ENCODE results near the gene MRPL11. TPM values are rescaled to one million over a fixed set of nuclear protein-coding genes. Genes with fewer than 3 reads are reported as not detected.

MRPL11 gene
- total and polyA plus RNA-seq, 2 donors (not counting 3 experiments of a cell fraction or from before 2014, with no cell fraction given), result 54.9 to 69.1 TPM

GRCh38 chr11:66469441-66469840 is 30.8 kb upstream of the MRPL11 start:
- dilution Hi-C loops (cut with MboI; ENCODE audit: extremely low pct_ligation_motif_present, low sequenced_read_pairs), result no loop called here
- H3K4me3 ChIP-seq (replicated peaks in 1 of 3; ENCODE audit: insufficient read depth in 1 of 3, low read depth in 1 of 3, low read length in 3 of 3), result no peak overlapping the region
- no peak overlapping the region for H3K9ac ChIP-seq (replicated peaks; ENCODE audit: extremely low read depth, insufficient read depth, low read length)
- intact Hi-C loops (cut with micrococcal nuclease), result no loop called here
- H3K9me1 ChIP-seq (replicated peaks; ENCODE audit: control insufficient read depth, extremely low read depth, insufficient read depth, low read length), result no peaks in the 10 kb centered on the region
- BruUV-seq (replicated peaks), result no TSS peak
- CTCF ChIA-PET, result interaction anchor here (0.9 to 1.5 kb wide), 4 partner anchors 8 to 83 kb away, joined by 3 to 4 read pairs (median 4); partner anchors contain the start of gene DPP3
- POLR2A ChIA-PET, result interaction anchor here (1.7 kb wide), 1 partner anchor 11 kb away, joined by 7 read pairs; the partner anchor contains the start of gene DPP3
- H3K4me2 ChIP-seq (ENCODE audit: insufficient read depth, low read length), result no peak overlapping the region
- FAIRE-seq, result no peak
- peaks cover 0 to 2% of the 10 kb centered on the region in 2 experiments for H3K27me3 ChIP-seq (ENCODE audit: control insufficient read depth in 2 of 2, insufficient read depth in 2 of 2, low read length in 2 of 2)
- no peaks in the 10 kb centered on the region for H4K20me1 ChIP-seq (replicated peaks; ENCODE audit: control insufficient read depth, extremely low read depth, insufficient read depth, low read length)
- H3K4me1 ChIP-seq (ENCODE audit: control insufficient read depth, extremely low read depth, insufficient read depth, low read length), result peaks cover 10% of the 10 kb centered on the region
- no peaks in the 10 kb centered on the region for H3K79me2 ChIP-seq (ENCODE audit: control insufficient read depth, insufficient read depth, low read length)
- no peak overlapping the region for H2AFZ ChIP-seq (ENCODE audit: low read depth, low read length)
- no peaks in the 10 kb centered on the region for H3K36me3 ChIP-seq (ENCODE audit: control insufficient read depth in 2 of 2, extremely low read depth in 1 of 2, insufficient read depth in 2 of 2, low read length in 2 of 2)
- no peak overlapping the region for H3K27ac ChIP-seq (ENCODE audit: insufficient read depth, low read depth, low read length)
- TF ChIP-seq MAX (IDR thresholded peaks at IDR 0.05; ENCODE audit: insufficient read depth, insufficient read length), result no peak
- TF ChIP-seq EZH2 (IDR thresholded peaks at IDR 0.05; ENCODE audit: borderline replicate concordance, low read depth, low read length, severe bottlenecking), result no peak
- TF ChIP-seq POLR2A (IDR thresholded peaks at IDR 0.05; ENCODE audit: low read depth, low read length), result no peak
- TF ChIP-seq FOS (IDR thresholded peaks at IDR 0.05; ENCODE audit: borderline replicate concordance, insufficient read depth, low read length), result no peak
- TF ChIP-seq POLR2AphosphoS5 (IDR thresholded peaks at IDR 0.05; ENCODE audit: insufficient read depth, low read depth, low read length), result no peak
- no peak for TF ChIP-seq MYC (IDR thresholded peaks at IDR 0.05; ENCODE audit: low read depth, low read length)
- TF ChIP-seq GATA2 (IDR thresholded peaks at IDR 0.05; ENCODE audit: insufficient read depth, insufficient read length, low read depth, low read length), result no peak
- no peak for TF ChIP-seq JUN (IDR thresholded peaks at IDR 0.05; ENCODE audit: borderline replicate concordance, insufficient read depth, insufficient read length, low read depth)
- no peak for TF ChIP-seq CTCF (IDR thresholded peaks at IDR 0.05; ENCODE audit: extremely low read depth in 1 of 2, insufficient read depth in 1 of 2, low read depth in 1 of 2, low read length in 2 of 2)
- no peak for DNase-seq (ENCODE audit: low read depth, low spot score)
- no peaks in the 10 kb centered on the region for H3K9me3 ChIP-seq (replicated peaks; ENCODE audit: control insufficient read depth, insufficient read depth, low read length)
